Tibial nerve (tissue), 4 donors: ENCODE data around the gene KRTAP26-1.

ENCODE experiments used
- CTCF ChIP-seq, 5 experiments: fragments of 200-600 bp in 3 of 5; fragments of 450-650 bp in 2 of 5; sonication (generic) in 3 of 5; IDR thresholded peaks; one replicate each; pipeline ENCODE4 v1.5.1; 2016 to 2019; ENCODE audit warnings: antibody characterized with exemption in 5 of 5, mild to moderate bottlenecking in 3 of 5, moderate library complexity in 2 of 5
- EP300 ChIP-seq, 2 donors: sonication (generic); formaldehyde crosslinking; IDR thresholded peaks; one replicate each; pipeline ENCODE4 v1.6.1; 2017; ENCODE audit warnings: antibody characterized with exemption in 2 of 2, mild to moderate bottlenecking in 1 of 2
- POLR2A ChIP-seq, 2 donors: fragments of 450-650 bp; IDR thresholded peaks; one replicate each; pipeline ENCODE4 v1.6.1; 2017; ENCODE audit warnings: antibody characterized with exemption in 2 of 2, mild to moderate bottlenecking in 2 of 2, moderate library complexity in 2 of 2

- TF ChIP-seq EP300 (IDR thresholded peaks at IDR 0.05) = no peak
- no peak for TF ChIP-seq CTCF (IDR thresholded peaks at IDR 0.05)
- no peak for TF ChIP-seq POLR2A (IDR thresholded peaks at IDR 0.05)
Observed at GRCh38 chr21:30315701-30316100, 4.4 kb downstream of the KRTAP26-1 start.
